HG03135 (cell line): ENCODE data around the gene LIPE.

ENCODE experiments used
- ATAC-seq: cut with Tn5 transposase; IDR thresholded peaks from one replicate; pipeline ENCODE4 v1.9.1; 2021; ENCODE audit warnings: mild to moderate bottlenecking, moderate library complexity; ENCODE audit not compliant: unreplicated experiment

Gene LIPE

GRCh38 chr19:42420055-42420544, 7.1 kb downstream of the LIPE start:
- no peak for ATAC-seq

DNA sequence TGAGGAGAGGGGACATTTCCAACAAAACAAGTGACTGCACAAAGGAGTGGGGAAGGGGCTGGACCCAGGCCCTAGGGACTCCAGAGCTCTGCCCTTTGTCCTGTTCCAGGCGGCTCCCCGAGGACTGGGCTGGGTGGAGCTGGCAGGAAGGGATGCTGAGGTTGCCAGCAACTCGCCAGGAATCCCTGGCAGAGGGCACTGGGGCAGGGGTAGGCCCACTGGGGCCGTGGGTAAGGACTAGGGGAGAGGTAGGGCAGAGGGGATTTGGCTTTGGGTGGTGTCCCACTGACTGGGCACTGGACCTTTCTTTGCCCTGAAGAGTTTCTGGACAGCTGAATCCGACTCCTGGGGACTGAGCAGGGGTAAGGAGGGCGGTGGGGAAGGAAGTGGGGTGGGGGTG, 7.9 kb downstream of the LIPE start:
- ATAC-seq, result no peak

DNA sequence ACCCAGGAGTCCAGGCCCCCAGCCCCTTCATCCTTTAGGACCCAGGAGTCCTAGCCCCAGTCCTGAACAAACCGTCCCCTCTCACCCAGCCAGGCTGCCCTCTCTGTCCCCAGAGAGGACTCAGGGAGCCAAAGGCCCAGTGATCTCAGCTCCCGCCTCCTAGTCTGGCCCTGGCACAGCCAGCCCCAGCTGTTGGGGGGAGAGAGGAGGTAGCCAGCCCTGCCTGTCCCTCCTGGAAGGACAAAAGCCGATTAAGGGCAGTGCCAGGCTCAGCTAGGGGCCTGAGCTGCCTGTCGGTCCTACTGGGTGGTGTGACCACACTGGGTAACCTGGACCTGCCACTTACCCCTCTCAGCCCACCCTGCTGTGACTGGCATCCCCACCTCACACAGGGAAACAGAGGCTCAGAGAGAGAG, 14.5 kb downstream of the LIPE start:
- ATAC-seq, result no peak

DNA sequence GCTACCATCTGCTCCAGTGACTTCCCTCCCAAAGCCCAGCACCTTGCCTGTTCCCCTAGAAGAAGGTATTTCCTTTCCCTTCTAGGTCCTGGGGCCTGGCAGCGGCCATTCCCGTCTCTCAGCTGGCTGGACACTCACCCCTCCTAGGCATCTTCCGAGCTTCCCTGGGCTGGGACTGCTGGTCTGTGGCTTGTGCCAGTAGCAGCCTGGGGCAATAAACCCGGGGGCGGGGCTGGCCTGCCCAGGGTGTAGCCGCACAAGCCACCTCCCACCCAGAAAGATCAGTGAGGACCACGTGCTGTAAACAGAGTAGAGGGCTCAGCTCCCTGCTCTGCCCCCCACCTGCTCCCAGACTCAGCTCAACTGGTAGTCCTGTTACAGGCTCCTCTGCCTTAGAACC, 15.0 kb downstream of the LIPE start:
- no peak for ATAC-seq

- no peak for ATAC-seq
Measured at GRCh38 chr19:42411581-42412178, 15.5 kb downstream of the LIPE start.

DNA sequence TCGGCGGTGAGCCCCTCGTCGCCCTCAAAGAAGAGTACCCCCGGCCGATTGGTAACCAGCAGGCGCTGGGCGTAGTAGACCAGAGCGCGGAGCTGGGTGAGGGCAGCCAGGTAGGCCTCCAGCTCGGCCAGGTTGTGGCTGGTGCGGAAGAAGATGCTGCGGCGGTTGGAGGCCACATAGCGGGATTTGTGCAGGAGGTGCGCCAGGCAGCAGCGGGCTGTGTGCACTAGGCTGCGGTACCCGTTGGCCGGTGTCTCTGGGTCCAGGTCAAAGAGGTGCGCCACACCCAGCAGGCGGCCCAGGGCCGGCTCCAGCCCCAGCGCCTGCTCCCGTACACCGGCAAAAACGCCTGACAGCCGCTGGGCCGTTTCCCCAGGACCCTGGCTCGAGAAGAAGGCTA, 16.8 kb downstream of the LIPE start:
- ATAC-seq, result no peak

DNA sequence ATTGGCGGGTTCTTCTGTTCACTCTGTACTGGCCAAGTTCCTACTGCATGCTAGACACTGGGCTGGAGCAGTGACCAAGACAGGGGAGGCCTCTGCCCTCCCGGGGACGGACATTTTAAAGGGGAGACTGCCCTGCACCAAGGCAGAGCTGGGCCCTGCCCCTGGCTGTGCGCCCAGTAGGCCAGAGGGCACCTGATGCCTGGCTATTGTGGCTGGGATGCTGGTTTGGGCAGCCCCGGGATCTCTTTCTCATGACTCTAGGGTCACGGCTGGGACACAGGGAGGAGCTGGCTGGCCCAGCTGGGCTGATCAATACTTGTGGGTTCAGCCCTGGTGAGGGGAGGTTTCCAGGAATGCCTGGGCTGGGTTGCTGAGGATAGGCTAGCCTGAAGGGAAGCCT, 17.7 kb downstream of the LIPE start:
- ATAC-seq, result no peak

DNA sequence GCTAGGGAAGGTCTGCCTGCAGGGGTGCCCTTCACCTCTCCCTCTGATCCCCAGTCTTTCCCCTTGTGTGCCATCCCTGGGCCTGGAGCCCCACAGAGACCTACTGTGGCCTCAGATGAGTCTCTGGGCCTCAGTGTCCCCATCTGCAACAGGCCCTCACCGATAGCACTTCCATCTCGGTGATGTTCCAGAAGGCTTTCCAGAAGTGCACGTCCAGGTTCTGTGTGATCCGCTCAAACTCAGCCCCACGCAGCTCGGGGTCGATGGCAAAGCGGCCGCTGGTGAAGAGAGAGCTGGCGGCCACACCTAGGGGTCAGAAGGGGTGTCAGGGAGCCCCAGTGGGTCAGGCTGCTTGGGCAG, 19.4 kb downstream of the LIPE start:
- no peak for ATAC-seq

GRCh38 chr19:42407085-42407815, 19.9 kb downstream of the LIPE start:
- no peak for ATAC-seq

DNA sequence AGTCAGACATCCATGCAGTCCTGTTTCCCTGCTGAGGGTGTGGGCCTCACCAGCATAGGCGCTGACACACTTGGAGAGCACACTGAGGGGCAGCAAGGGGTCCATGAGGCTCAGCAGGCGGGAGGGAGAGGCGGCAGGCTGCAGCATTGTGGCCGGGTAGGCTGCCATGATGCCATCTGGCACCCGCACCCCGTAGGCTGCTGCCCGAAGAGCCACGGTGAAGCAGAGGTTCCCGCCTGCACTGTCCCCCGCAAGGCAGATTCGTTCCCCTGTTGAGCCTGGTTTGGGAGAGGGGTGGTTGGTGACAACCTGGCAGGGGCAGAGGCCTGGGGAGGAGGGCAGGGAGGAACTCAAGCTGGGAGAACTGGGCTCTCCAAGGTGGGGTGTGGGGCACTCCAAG, 21.1 kb downstream of the LIPE start:
- no peak for ATAC-seq

DNA sequence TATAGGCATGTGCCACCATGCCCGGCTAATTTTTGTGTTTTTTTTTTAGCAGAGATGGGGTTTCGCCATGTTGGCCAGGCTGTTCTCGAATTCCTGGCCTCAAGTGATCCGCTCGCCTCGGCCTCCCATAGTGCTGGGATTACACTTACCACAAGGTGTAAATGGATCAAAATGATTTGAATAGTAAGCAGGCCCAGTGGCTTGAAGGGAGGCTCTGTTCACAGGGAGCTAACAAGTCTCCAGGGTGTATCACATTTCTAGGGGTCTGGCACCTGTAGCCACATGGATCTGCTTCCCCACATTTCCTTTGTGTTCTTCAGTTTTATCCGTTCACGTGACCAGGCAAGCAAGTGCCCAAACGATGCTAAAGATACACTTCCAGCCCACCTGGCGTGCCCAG, 23.6 kb downstream of the LIPE start:
- no peak for ATAC-seq

GRCh38 chr19:42402376-42403116, 24.6 kb downstream of the LIPE start:
- no peak for ATAC-seq

DNA sequence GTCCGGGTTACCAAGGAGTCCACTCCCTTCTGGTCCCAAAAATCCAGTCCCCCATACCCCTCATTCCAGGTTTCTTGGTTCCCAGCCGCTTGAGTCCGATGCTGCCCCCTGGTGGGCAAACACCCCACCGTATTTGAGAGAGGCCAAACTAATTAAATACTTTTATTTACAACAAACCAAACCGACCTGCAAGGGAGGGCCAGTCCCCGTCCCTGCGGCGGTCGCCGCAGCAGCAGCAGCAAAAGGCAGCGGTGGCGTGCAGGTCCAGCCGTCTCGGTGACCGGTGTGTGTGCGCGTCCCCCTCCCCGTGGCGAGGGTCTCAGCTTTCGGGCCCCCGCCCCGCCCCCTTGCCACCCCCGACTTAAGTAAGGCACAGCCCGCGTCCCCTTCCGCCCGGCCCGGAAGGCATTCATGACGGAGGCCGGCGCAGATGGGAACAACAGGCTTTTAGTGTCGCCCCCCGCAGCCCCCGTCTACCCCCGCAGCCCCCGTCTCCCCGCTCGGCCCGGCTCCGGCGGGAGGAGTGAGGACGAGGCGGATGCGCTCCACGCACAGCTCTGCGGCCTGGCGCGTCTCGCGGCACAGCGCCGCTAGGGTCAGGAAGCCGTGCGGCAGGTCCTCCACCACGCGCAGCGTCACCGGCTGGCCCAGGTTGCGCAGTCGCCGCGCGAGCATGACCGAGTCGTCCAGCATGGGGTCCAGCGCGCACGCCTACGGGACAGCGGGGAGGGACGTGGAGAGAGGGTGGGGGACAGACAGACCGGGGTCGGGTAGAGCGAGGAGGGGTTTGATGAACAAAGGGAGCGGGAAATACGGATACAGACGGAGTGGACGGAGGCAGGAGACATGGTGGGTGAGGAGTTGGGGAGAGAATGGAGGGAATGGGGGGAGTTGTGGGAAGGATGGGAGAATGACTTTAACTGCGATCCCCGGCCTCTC, 25.6 kb downstream of the LIPE start:
- no peak for ATAC-seq

- ATAC-seq, result no peak
Measured at GRCh38 chr19:42400404-42400803, 26.8 kb downstream of the LIPE start.

GRCh38 chr19:42397263-42398166, 29.7 kb downstream of the LIPE start:
- no peak for ATAC-seq

DNA sequence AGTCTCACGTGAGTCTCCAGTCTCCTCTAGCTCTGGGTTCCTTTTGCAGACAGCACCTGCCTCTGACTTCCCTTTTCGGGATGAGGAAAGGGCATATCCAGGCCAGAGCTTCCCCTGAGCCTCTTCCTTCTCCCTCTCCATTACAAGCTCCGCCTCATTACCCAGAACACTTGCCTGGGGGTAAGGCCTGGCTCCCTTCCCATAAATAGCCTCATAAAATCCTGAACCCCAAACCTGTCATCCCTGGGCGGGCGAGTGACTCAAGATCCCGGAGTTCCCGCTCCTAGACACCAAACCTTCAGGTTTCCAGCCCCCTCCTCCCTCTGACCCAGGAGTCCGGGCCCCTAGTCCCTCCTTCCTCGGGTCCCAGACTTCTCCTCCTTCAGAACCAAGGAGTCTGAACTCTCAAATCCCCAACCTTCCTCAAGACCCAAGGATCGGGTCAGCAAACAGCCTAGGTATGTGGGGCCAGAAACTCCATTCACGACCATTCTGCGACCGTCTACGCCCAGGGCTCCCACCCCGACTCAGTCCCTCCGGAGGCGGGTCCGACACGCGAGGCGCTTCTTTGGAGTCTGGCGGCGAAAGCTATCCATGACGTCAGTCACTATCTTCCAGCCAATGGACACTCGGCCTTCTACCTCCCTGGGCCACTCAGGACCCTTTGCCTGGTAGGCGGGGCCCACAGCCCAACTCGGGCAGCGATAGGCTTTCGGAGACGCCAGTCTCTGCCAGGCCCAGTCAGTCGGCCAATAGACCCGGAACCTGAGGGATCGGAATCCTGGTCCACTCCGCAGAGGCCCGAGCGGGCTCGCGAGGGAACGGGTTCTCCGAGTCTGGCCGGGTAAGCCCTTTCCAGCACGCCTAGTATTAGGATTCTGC, 30.6 kb downstream of the LIPE start:
- peak; percentile 91 for ATAC-seq

DNA sequence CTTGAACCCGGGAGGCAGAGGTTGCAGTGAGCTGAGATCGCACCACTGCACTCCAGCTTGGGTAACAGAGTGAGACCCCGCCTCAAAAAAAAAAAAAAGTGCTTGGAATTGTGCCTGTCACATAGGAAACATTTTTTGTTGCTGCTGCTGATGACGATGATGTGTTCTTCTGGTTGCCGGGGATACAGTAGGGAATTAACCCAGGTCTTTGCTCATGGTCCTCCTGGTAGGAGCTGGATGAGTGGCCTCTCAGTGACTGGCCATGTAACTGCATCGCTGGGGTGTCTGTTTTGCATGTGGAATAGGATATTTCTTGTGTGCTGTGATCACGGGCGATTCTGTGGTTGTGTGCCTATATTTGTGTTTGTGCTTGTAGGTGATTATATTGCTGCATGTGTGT, 32.4 kb downstream of the LIPE start:
- ATAC-seq, result no peak

GRCh38 chr19:42392165-42392564, 35.0 kb downstream of the LIPE start:
- no peak for ATAC-seq

DNA sequence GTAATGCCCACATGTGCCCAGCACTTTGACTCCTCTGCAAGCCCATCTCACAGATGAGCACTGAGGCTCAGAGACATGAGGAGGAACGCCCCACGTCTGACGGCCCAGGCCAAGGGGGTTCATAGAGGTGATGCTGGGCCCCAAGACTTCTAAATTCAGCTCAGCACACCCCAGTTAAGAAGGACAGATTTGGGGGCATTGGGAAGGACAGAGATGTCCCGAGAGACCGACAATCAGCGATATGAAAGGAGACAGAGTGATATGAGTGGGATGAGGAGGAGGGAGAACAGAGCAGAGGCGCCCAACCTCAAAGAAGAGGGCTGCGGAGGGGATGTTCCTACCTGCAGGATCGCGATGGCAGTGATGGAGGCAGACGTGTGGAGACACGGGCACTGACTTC, 37.3 kb downstream of the LIPE start, which contains the start of gene CNFN:
Gene CNFN (minus strand): TSS at position 399 of the 400 bp plus-strand sequence. CDS start 1,260 bp downstream, outside the sequence.
- ATAC-seq, result no peak
